H1 (cell line): ENCODE results near the gene PTPRD.

Experiments used
- EGR1 ChIP-seq: IDR thresholded peaks from 2 replicates; pipeline ENCODE4 v1.6.1; 2011; ENCODE audit warnings: low read depth, low read length, borderline replicate concordance
- GTF2F1 ChIP-seq: IDR thresholded peaks from 2 replicates; pipeline ENCODE4 v1.6.1; 2012; ENCODE audit warnings: low read depth, low read length, improper control_type of control experiment, borderline replicate concordance

- no peak for TF ChIP-seq EGR1
- TF ChIP-seq GTF2F1 = no peak
These were observed 649.0 kb downstream of the PTPRD start for GRCh38 chr9:9963841-9964240.
